Hepatocyte (in vitro differentiated cells): Measurements from ENCODE around the gene S100A14. TPM values are rescaled to one million over a fixed set of nuclear protein-coding genes. Genes with fewer than 3 reads are reported as not detected.

Experiments
- DNase-seq: peaks from one replicate; pipeline ENCODE4 v3.0.0-alpha.2; 2016; ENCODE audit warnings: low spot score
- H2AFZ ChIP-seq: fragments of 200-600 bp; sonication (generic); 2 replicates; pipeline ENCODE4 v1.6.0; 2016; ENCODE audit warnings: antibody characterized with exemption, mild to moderate bottlenecking
- H3K27ac ChIP-seq: fragments of 200-600 bp; sonication (generic); 2 replicates; pipeline ENCODE4 v1.5.1; 2016; ENCODE audit warnings: mild to moderate bottlenecking
- H3K27me3 ChIP-seq: fragments of 200-600 bp; sonication (generic); 2 replicates; pipeline ENCODE4 v1.6.1; 2016
- H3K36me3 ChIP-seq: fragments of 200-600 bp; sonication (generic); replicated peaks from 2 replicates; pipeline ENCODE4 v1.5.1; 2016; ENCODE audit warnings: low read depth; ENCODE audit not compliant: insufficient read depth
- H3K4me1 ChIP-seq: fragments of 200-600 bp; sonication (generic); 2 replicates; pipeline ENCODE4 v1.5.1; 2016; ENCODE audit warnings: mild to moderate bottlenecking, moderate library complexity; ENCODE audit not compliant: insufficient read depth
- H3K4me2 ChIP-seq: fragments of 200-600 bp; sonication (generic); 2 replicates; pipeline ENCODE4 v1.6.0; 2016
- H3K4me3 ChIP-seq: fragments of 200-600 bp; sonication (generic); 2 replicates; pipeline ENCODE4 v1.5.1; 2016; ENCODE audit warnings: mild to moderate bottlenecking
- H3K79me2 ChIP-seq: fragments of 200-600 bp; sonication (generic); 2 replicates; pipeline ENCODE4 v1.6.0; 2017; ENCODE audit warnings: mild to moderate bottlenecking
- H3K9me2 ChIP-seq: fragments of 200-600 bp; sonication (generic); replicated peaks from 2 replicates; pipeline ENCODE4 v1.6.0; 2017; ENCODE audit warnings: mild to moderate bottlenecking; ENCODE audit not compliant: insufficient read depth
- H3K9me3 ChIP-seq: fragments of 200-600 bp; sonication (generic); 2 replicates; pipeline ENCODE4 v1.5.1; 2016; ENCODE audit warnings: low read depth, mild to moderate bottlenecking
- H4K20me1 ChIP-seq: fragments of 200-600 bp; sonication (generic); 2 replicates; pipeline ENCODE4 v1.6.0; 2016; ENCODE audit warnings: mild to moderate bottlenecking; ENCODE audit not compliant: insufficient read depth, poor library complexity, severe bottlenecking
- CTCF ChIP-seq: fragments of 200-600 bp; sonication (generic); IDR thresholded peaks from 2 replicates; pipeline ENCODE4 v1.5.1; 2016; ENCODE audit warnings: antibody characterized with exemption, mild to moderate bottlenecking; ENCODE audit not compliant: poor library complexity
- EZH2 ChIP-seq: fragments of 200-600 bp; sonication (generic); IDR thresholded peaks from 2 replicates; pipeline ENCODE4 v1.6.1; 2016; ENCODE audit warnings: antibody characterized with exemption, mild to moderate bottlenecking, borderline replicate concordance
- EZH2phosphoT487 ChIP-seq: fragments of 200-600 bp; sonication (generic); IDR thresholded peaks from one replicate; pipeline ENCODE4 v1.6.1; 2018; ENCODE audit warnings: antibody characterized with exemption, mild to moderate bottlenecking, low read depth, moderate library complexity; ENCODE audit not compliant: unreplicated experiment, severe bottlenecking
- WGBS: methylation state at CpG from one replicate; pipeline ENCODE4 v1.1.6; 2016; ENCODE audit warnings: low lambda C conversion rate; ENCODE audit errors: missing lambda C conversion rate; 5-methylcytosine and 5-hydroxymethylcytosine counted together
- polyA plus RNA-seq: library from polyadenylated mRNA; unstranded; fragments of >200 nt; fragmentation: Nextera tagmentation; extraction: Ambion mirVana; gene quantifications from 2 replicates; pipeline ENCODE4 v1.2.1, GENCODE V29; 2016
- total RNA-seq: library from RNA; depleted of rRNA; stranded (reverse); fragments of >200 nt; gene quantifications from 2 replicates; pipeline ENCODE4 v1.2.3, GENCODE V29; 2014

S100A14 gene
- total and polyA plus RNA-seq, 2 experiments from 2014 or later = 94.9 to 112 TPM

GRCh38 chr1:153628638-153629342, 12.7 kb upstream of the S100A14 start:
- Histone ChIP-seq H3K9me3 (no peaks in the 10 kb centered on the region), H3K36me3 (no peaks in the 10 kb centered on the region), H3K4me1 (peaks cover 39% of the 10 kb centered on the region), H4K20me1 (no peaks in the 10 kb centered on the region), H3K79me2 (peaks cover 15% of the 10 kb centered on the region), H3K4me2 (no peak overlapping the region), H3K4me3 (no peak overlapping the region), H2AFZ (no peak overlapping the region), H3K27me3 (no peaks in the 10 kb centered on the region), H3K27ac (no peak overlapping the region), H3K9me2 (no peaks in the 10 kb centered on the region)
- 91% methylated on average over 6 of the region's 6 CpGs for WGBS
- no peak for TF ChIP-seq CTCF
- no peak for TF ChIP-seq EZH2
- no peak for TF ChIP-seq EZH2phosphoT487
- DNase-seq = no peak

- Histone ChIP-seq H3K36me3 (no peaks in the 10 kb centered on the region), H3K4me1 (peaks cover 39% of the 10 kb centered on the region), H2AFZ (peak within 1 kb of the TSS; percentile 91), H3K9me3 (no peaks in the 10 kb centered on the region), H3K27me3 (no peaks in the 10 kb centered on the region), H3K4me2 (peak within 1 kb of the TSS; percentile 96), H3K9me2 (no peaks in the 10 kb centered on the region), H4K20me1 (no peaks in the 10 kb centered on the region), H3K27ac (peak within 1 kb of the TSS; percentile 96), H3K79me2 (peaks cover 15% of the 10 kb centered on the region), H3K4me3 (peak within 1 kb of the TSS; percentile 68)
- TF ChIP-seq EZH2phosphoT487 = no peak
- no peak for TF ChIP-seq CTCF
- TF ChIP-seq EZH2 = no peak
- 68% methylated on average over 10 of the region's 10 CpGs for WGBS
- no peak for DNase-seq
These were observed 11.8 kb upstream of the S100A14 start, which contains the start of gene S100A1 for GRCh38 chr1:153627715-153628626. Gene S100A1 (plus strand): TSS chr1:153628434. CDS start chr1:153630522, 2,088 bp downstream.

- TF ChIP-seq CTCF (peak; percentile 75), EZH2phosphoT487 (no peak)
- 3% methylated on average over 28 of the region's 28 CpGs for WGBS
- Histone ChIP-seq H2AFZ (peak within 1 kb of the TSS; percentile 91), H4K20me1 (no peaks in the 10 kb centered on the region), H3K9me2 (no peaks in the 10 kb centered on the region), H3K4me1 (peaks cover 39% of the 10 kb centered on the region), H3K27ac (peak within 1 kb of the TSS; percentile 96), H3K36me3 (no peaks in the 10 kb centered on the region), H3K4me2 (peak within 1 kb of the TSS; percentile 96), H3K79me2 (peaks cover 15% of the 10 kb centered on the region), H3K4me3 (peak within 1 kb of the TSS; percentile 68), H3K9me3 (no peaks in the 10 kb centered on the region), H3K27me3 (no peaks in the 10 kb centered on the region)
- DNase-seq = peak; percentile 91
These were observed 11.0 kb upstream of the S100A14 start, which contains the start of gene S100A13 for GRCh38 chr1:153626904-153627714. Gene S100A13 (minus strand): TSS chr1:153627505. CDS start chr1:153626472, 1,033 bp downstream.
